ENCODE results near the gene APOD.

DNA sequence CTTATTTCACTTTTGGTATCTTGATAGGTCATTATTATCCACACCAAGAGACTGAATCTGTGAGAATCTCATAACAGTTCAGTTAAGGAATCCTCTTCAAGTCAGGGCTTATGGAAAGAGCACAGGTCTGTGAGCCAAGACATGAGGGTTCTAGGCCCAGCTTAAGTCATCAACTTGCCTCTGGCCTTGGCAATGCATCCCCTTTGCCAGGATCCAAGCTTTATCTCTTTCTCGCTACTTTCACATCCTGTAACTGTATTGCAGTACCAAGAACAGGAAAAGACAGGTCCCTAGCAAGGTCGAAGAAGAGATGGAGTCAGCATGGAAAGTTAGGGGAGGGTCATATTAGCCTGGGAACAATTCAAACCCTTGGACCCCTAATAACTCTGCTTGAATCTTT is 13.5 kb upstream of the APOD start:
- TF ChIP-seq POLR2AphosphoS5 (IDR thresholded peaks at IDR 0.05; ENCODE audit: borderline replicate concordance, low read depth, low read length) (no peak), EZH2 (IDR thresholded peaks at IDR 0.05) (no peak), FOXP2 (optimal IDR thresholded peaks at IDR 0.05; ENCODE audit: control extremely low read depth, extremely low read length, insufficient read depth) (no peak)

All from SK-N-MC (cell line).